Activated CD4-positive, alpha-beta T cell treated with anti-CD3 and anti-CD28 coated beads for 4 hours (primary cell): ENCODE results near the gene CNIH3.

Experiments used
- DNase-seq, 2 donors: peaks; one replicate each; pipeline ENCODE4 v3.0.0-alpha.2; 2020

CNIH3 gene

DNA sequence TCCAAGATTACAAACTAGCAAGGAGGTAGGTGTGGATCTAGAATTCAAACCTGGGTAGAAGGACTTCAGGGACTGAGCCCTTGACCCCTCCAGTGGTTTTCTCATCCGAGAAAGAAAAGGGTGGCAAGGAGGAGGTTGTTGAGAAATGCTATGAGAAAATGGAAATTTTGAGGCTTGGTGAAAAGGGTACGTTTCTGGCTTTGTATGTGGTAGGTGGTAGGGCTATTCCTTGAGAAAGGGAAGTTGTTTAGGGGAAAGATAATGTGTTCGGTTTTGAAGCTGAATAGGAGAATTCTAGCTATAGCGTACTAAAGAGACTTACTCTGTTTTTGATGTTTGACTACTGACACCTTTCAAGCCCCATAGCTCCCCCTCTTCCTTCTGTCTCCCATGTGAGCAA is 133.8 kb downstream of the CNIH3 start:
- DNase-seq = no peak

GRCh38 chr1:224751624-224752311 is 135.7 kb downstream of the CNIH3 start:
- no peak for DNase-seq

DNA sequence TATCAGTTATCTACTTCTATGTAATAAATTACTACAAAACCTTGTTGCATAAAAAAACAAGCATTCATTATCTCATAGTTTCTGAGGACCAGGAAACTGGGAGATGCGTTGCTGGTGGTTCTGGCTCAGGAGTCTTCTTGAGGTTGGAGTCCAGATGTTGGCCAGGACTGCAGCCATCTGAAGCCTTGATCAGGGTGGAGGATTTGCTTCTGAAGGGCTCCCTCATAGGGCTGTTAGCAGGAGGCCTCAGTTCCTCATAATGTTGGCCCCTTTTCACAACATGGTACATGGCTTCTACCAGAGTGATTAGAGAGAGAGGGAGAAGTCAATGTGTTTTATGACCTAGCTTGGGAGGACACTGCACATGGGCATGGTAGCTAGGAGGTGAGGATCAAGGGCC is 137.4 kb downstream of the CNIH3 start:
- DNase-seq = no peak

DNA sequence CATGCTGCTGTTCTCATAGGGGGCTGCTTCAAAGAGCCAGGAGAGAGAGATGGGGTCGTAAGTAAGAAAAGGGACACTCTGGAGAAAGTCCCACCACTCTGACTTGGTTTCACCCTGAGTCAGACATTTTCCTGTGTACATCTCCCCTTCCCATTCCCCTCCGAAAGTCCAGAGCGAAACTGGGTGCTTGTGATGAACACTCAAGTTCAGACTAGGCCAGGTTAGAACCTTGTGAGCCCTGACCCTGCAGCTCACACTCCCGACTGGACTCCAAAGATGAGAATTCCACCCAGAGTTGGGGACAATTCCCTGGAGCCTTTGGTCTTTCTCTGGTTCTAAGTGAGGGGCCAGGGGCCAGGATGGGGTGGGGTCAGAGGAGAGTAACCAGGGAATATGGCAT is 139.5 kb downstream of the CNIH3 start:
- DNase-seq = no peak

DNA sequence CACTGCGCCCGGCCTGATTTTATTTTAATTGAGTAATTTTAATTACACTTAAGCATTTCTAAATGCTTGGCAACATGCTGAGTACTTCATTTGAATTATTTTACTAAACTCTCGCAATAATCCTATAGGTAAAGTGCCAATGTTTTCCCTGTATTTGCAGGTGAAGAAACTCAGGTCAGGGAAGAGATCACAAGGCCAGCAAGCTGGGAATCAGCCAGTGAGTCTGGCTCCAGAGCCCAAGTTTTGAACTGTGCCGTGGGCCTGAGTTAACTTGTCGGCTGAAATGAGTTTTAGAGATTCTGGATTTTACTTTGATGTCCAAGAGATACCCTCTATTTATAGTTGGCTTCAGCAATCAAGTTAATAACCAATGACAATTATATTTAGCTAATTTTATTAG is 141.4 kb downstream of the CNIH3 start:
- DNase-seq = no peak

- DNase-seq = no peak
Observed at GRCh38 chr1:224759135-224759534, 143.0 kb downstream of the CNIH3 start.

DNA sequence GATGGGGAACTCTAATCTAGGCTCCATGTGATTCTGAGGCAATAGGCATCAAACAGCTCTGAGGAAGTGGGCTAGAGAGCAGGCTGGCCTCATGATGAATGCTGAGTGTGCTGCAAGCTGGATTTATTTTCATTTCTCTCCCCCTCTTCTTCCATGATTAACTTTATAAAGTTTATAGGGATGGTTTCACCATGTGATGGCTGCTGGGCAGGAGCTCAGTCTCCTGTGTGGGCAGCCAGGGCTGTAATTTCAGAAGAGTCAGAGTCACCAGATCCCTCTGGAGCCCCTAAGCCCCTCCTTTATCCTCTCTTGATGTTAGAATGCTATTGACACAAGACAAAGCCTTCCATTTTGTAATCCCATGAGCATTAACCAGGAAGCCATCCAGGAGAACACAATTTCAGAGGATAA is 143.6 kb downstream of the CNIH3 start:
- DNase-seq = no peak

DNA sequence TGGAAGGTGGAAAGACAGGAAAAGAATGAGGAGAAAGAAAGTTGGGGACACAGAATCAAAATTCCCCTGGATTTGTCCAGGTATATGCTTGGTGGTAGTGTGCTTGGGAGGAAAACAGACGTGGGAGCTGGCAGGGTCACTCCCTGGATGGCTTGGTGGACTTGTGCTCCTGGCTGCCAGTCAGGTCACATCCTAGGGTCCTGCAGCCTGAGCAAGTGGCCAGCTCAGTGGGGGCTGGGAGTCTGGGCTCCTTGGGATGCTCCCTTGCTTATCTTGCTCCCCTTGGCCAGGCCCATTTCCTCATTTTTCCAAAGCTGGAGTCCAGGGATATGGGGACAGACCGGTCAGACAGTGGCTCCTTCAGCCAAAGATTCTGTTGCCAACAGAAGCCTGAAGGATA is 144.0 kb downstream of the CNIH3 start:
- no peak for DNase-seq

GRCh38 chr1:224761245-224761644 is 145.1 kb downstream of the CNIH3 start:
- no peak for DNase-seq

GRCh38 chr1:224762046-224762445 is 145.9 kb downstream of the CNIH3 start:
- DNase-seq = no peak

DNA sequence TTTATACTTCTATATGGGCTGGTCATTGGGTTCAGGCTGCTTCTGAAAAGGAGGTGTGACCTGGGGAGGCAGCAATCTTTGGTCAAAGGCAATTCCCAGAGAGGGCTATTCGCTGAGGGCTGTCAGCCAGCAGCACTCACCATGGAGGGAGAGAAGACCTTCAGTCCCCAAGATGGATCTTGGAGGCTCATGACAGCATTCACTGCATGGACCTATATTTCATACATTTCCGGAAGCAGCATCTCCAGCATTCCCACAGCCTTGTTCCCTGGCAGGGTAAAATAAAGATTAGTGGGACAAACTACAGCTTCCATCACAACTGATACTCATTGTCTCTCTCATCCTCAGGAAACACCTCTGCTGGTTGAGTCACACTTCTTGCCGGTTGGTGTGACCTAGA is 146.6 kb downstream of the CNIH3 start:
- DNase-seq = no peak

DNA sequence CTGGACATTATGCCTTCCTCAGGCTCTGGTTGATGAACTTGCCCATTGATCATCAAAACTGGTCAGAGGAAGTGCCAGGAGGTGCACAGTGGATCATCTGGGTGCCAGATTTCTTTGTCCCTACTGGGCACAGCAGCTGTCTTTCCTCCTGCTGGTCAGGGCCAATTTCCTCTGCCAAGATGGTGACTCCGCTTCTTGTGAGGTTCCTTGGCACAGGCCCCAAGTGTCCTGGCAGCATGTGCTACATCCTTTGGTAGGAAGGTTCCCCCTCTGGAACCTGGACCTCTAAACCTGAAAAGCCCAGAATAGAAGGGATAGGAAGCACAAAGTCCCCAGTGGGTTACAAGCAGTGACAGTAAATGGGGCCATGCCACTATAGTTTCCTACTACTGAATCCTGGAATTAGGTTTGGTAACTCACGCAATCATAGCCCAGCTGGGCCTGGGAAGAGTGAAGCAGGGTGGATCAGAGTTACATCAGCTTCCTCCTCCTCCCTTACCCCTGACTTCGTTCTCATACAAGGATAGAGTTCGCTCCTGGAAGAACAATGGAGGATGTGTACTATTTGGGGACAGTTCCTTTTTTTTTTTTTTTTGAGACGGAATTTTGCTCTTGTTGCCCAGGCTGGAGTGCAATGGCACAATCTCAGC is 147.1 kb downstream of the CNIH3 start:
- DNase-seq = no peak

DNA sequence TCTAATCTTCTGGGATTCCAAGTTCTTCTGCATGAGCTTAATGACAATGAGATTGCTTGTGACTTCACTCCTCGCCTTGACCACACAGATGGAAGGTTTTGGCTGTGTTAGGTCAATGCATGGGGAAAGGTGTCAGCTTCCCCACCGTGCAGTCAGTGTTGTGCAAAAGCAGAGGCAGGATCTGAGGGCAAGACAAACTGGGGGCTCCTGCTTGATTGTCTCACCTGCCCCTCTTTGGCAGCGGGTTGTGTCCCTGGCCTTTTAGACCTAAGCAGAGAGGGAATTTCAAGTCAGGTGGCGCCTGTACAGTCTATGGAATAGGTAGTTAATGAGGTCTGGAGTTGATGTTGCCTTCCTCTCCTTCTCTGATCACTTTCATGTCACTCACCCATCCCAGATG is 150.1 kb downstream of the CNIH3 start:
- DNase-seq = no peak

DNA sequence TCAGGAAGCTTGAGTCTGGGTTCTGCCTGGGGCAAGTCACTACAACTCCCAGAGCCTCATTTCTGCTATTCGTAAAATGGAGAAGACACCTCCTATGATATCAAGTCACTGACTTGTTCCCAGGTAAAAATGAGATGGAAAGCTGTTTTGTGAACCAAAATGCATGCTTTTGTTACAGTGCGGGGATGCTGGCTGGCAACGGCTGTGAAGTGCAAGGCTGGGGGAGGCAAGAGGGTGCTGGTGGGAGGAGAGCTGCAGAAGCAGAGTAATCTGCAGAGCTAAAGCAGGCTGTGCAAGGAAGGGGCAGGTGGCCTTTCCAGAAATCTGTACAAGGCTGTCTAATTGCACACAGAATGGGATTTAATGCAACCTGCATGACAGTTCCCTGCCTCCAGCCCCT is 150.9 kb downstream of the CNIH3 start:
- no peak for DNase-seq

GRCh38 chr1:224767676-224768075 is 151.6 kb downstream of the CNIH3 start:
- DNase-seq = no peak

- no peak for DNase-seq
Observed at GRCh38 chr1:224768971-224769370, 152.9 kb downstream of the CNIH3 start.

DNA sequence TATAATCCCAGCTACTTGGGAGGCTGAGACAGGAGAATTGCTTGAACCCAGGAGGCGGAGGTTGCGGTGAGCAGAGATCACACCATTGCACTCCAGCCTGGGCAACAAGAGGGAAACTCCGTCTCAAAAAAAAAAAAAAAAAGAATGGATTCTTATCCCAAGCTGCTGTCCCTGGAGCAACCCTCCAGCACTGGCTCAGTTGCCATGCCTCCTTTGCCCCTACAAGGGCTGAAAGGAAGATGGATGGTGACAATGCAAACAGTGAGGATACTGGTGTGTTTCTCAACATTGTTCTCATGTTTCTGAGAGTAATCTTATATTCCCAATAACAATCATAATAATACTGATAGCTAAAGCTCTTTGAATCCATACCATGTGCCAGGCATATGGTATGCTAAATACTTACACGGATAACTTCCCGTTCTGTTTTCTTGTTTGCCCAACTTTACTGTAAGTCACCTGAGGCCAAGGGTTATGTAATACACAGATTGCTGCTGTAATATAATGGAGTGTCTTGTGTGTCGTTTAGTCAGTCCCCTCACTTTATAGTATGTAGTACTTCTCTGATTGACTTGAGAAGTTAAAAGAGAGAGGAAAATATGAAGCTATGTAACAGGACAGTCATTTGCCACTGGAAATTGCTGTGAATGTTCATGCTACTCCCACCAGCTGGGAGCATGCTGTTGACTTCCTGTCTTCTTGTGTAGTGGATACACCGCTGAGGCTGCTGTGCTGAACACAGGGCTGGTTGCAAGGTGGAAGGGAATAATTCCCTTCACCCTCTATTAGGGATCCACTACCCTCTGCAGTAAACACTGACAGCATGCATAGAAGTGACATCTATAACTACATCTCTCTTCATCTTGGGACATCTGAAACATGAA is 153.6 kb downstream of the CNIH3 start:
- no peak for DNase-seq

DNA sequence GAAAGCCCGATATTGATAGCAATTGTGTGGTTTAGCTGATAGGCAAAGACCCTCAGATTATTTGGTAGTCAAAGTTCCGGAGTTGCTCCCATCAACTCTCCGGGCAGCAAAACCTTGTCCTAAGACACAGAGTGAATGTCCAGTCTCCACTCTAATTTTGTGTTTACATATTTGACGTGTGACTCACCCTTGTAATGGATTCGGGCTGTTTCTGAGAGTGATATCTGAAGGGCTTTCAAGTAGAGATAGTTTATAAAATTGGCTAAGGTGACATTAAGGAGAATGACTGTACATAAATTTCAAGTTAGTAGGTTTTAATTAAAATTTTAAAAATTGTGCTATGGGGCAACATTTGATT is 154.2 kb downstream of the CNIH3 start:
- no peak for DNase-seq

DNA sequence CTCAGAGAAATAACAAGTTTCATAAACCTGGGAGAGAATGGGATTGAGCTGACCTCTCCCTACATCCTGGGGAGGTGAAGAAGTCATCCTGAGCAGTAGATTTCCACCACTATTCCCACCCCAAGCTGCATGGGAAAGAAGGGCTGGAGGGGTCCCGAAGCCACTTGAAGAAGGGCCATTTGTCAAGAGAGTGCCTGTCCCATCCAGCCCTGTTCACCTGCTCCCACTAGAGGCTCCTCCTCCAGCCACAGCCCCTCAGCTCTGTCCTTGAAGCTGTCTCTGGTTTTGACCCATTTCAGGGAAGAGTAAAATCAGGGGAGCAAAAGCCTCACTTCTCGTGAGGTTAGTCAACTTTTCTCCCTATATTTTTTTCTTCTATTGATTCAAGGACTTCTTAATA is 157.5 kb downstream of the CNIH3 start:
- no peak for DNase-seq

- DNase-seq = no peak
Observed at GRCh38 chr1:224774378-224774777, 158.3 kb downstream of the CNIH3 start.

DNA sequence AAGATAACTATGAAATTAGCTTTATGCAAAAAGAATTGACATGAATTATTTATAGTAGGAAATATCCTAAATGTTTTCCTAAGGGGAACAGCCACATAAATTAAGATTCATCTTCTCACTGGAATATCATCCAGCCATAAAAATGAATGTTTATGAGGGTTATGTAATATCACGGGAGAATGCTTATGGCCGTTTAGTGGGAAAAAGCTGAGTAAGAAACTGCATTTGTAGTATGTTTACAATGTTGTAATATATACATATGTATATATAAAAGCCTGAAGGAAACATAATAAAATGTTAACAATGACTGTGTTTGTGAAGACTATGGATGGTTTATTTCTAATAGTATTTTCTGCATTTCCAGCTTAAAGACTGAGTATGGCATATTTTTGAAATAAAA is 161.1 kb downstream of the CNIH3 start:
- no peak for DNase-seq

GRCh38 chr1:224779536-224779935 is 163.4 kb downstream of the CNIH3 start:
- no peak for DNase-seq

GRCh38 chr1:224780736-224781135 is 164.6 kb downstream of the CNIH3 start:
- no peak for DNase-seq

DNA sequence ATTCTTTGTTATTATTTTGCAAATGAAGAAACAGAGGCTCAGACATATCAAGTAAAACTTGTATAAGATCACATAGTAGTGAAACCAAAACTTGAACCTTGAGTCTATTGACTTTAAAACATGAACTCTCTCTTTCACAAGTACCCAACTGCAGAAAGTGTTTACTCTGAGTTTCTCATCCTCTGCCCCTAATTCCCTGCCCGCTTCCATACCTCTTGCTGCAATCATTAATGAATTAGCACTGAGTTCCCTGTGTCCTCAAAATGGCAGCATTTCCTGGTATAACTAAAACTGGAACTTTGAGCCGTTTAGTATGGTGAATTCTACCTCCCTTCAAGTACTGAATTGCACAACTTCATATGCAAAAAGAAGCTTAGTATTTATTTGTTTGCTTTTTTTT is 165.7 kb downstream of the CNIH3 start:
- no peak for DNase-seq
